ENCODE results near the gene CXCL5. TPM values are rescaled to one million over a fixed set of nuclear protein-coding genes. Genes with fewer than 3 reads are reported as not detected.

Gene CXCL5
- total and polyA plus RNA-seq, 2 donors (not counting 3 experiments of a cell fraction or from before 2014, with no cell fraction given), result 0.33 to 0.40 TPM

DNA sequence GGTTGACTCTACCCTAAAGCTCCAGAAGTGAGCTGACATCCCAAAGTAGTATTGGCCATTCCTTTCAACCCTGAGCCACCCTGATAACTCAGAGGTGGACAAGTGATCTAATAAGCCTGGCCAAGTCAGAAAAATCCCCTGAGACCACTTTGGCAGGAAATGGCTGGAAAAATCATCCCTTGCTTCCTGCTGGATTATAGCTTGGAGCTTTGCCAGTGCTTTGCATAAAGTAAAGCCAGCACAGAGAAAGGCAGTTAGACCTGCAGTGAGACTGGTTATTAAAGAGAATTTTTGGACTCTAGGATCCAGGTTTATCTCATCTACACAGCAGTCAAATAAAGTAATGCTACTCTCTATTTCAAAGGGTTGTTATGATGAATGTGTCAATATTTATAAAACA lies 33.6 kb upstream of the CXCL5 start:
- no peak overlapping the region for H2AFZ ChIP-seq (ENCODE audit: low read depth, low read length)
- CTCF ChIA-PET, result interaction anchor here (0.9 to 1.3 kb wide), 5 partner anchors 24 to 103 kb away, joined by 3 to 4 read pairs (median 3); partner anchors contain the start of gene CXCL2
- peak; percentile 18 for FAIRE-seq

DNA sequence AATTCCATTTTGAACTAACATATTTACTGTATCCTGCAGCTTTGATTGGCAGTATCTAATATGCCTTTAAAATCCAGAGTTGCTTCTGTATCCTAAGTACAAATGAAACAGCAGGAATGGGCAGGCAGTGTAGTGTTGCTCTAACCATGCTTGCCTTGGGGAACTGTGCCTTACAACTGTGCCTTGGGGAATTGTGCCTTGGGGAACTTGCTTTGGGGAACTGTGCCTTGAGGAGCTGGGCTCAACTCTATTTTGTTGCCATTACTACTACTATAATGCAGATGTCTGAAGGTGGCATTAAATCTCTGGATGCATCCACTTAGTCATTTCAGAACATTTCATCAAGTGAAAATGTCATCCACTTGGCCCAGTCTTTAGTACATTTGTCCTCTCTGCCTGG lies 33.1 kb upstream of the CXCL5 start:
- H4K20me1 ChIP-seq (replicated peaks; ENCODE audit: control insufficient read depth, extremely low read depth, insufficient read depth, low read length), result no peaks in the 10 kb centered on the region
- no TSS peak for BruUV-seq (replicated peaks)
- no peak overlapping the region for H3K9ac ChIP-seq (replicated peaks; ENCODE audit: extremely low read depth, insufficient read depth, low read length)
- no peak overlapping the region for H2AFZ ChIP-seq (ENCODE audit: low read depth, low read length)
- H3K36me3 ChIP-seq (ENCODE audit: control insufficient read depth in 2 of 2, extremely low read depth in 1 of 2, insufficient read depth in 2 of 2, low read length in 2 of 2), result no peaks in the 10 kb centered on the region
- dilution Hi-C loops (cut with MboI; ENCODE audit: extremely low pct_ligation_motif_present, low sequenced_read_pairs) (no loop called here), intact Hi-C loops (cut with micrococcal nuclease) (no loop called here)
- peaks cover 9% of the 10 kb centered on the region for H3K4me1 ChIP-seq (ENCODE audit: control insufficient read depth, extremely low read depth, insufficient read depth, low read length)
- no peak overlapping the region for H3K27ac ChIP-seq (ENCODE audit: insufficient read depth, low read depth, low read length)
- H3K79me2 ChIP-seq (ENCODE audit: control insufficient read depth, insufficient read depth, low read length), result no peaks in the 10 kb centered on the region
- H3K4me3 ChIP-seq (replicated peaks in 1 of 3; ENCODE audit: insufficient read depth in 1 of 3, low read depth in 1 of 3, low read length in 3 of 3), result no peak overlapping the region
- CTCF ChIA-PET, result interaction anchor here (0.9 to 1.3 kb wide), 5 partner anchors 25 to 103 kb away, joined by 3 to 4 read pairs (median 3); partner anchors contain the start of gene CXCL2
- DNase-seq (ENCODE audit: low read depth, low spot score), result no peak
- no peak for TF ChIP-seq JUN (IDR thresholded peaks at IDR 0.05; ENCODE audit: borderline replicate concordance, insufficient read depth, insufficient read length, low read depth)
- no peak for TF ChIP-seq GATA2 (IDR thresholded peaks at IDR 0.05; ENCODE audit: insufficient read depth, insufficient read length, low read depth, low read length)
- no peak for TF ChIP-seq MYC (IDR thresholded peaks at IDR 0.05; ENCODE audit: low read depth, low read length)
- TF ChIP-seq POLR2AphosphoS5 (IDR thresholded peaks at IDR 0.05; ENCODE audit: insufficient read depth, low read depth, low read length), result no peak
- no peak for TF ChIP-seq FOS (IDR thresholded peaks at IDR 0.05; ENCODE audit: borderline replicate concordance, insufficient read depth, low read length)
- no peaks in the 10 kb centered on the region for H3K27me3 ChIP-seq (ENCODE audit: control insufficient read depth in 2 of 2, insufficient read depth in 2 of 2, low read length in 2 of 2)
- POLR2A ChIA-PET, result no interaction called here
- H3K9me1 ChIP-seq (replicated peaks; ENCODE audit: control insufficient read depth, extremely low read depth, insufficient read depth, low read length), result no peaks in the 10 kb centered on the region
- FAIRE-seq, result no peak
- H3K9me3 ChIP-seq (replicated peaks; ENCODE audit: control insufficient read depth, insufficient read depth, low read length), result no peaks in the 10 kb centered on the region
- H3K4me2 ChIP-seq (ENCODE audit: insufficient read depth, low read length), result no peak overlapping the region

More for the DNA sequence above, 33.6 kb upstream of the CXCL5 start:
- H4K20me1 ChIP-seq (replicated peaks; ENCODE audit: control insufficient read depth, extremely low read depth, insufficient read depth, low read length), result no peaks in the 10 kb centered on the region
- H3K9me3 ChIP-seq (replicated peaks; ENCODE audit: control insufficient read depth, insufficient read depth, low read length), result no peaks in the 10 kb centered on the region
- no peaks in the 10 kb centered on the region for H3K79me2 ChIP-seq (ENCODE audit: control insufficient read depth, insufficient read depth, low read length)
- POLR2A ChIA-PET, result no interaction called here
- H3K9me1 ChIP-seq (replicated peaks; ENCODE audit: control insufficient read depth, extremely low read depth, insufficient read depth, low read length), result no peaks in the 10 kb centered on the region
- intact Hi-C loops (cut with micrococcal nuclease) (no loop called here), dilution Hi-C loops (cut with MboI; ENCODE audit: extremely low pct_ligation_motif_present, low sequenced_read_pairs) (no loop called here)
- H3K4me3 ChIP-seq (replicated peaks in 1 of 3; ENCODE audit: insufficient read depth in 1 of 3, low read depth in 1 of 3, low read length in 3 of 3), result no peak overlapping the region
- TF ChIP-seq FOS (IDR thresholded peaks at IDR 0.05; ENCODE audit: borderline replicate concordance, insufficient read depth, low read length), result peak; percentile 7
- TF ChIP-seq JUN (IDR thresholded peaks at IDR 0.05; ENCODE audit: borderline replicate concordance, insufficient read depth, insufficient read length, low read depth), result no peak
- no peak overlapping the region for H3K9ac ChIP-seq (replicated peaks; ENCODE audit: extremely low read depth, insufficient read depth, low read length)
- no peak overlapping the region for H3K27ac ChIP-seq (ENCODE audit: insufficient read depth, low read depth, low read length)
- H3K4me2 ChIP-seq (ENCODE audit: insufficient read depth, low read length), result no peak overlapping the region
- no peaks in the 10 kb centered on the region for H3K27me3 ChIP-seq (ENCODE audit: control insufficient read depth in 2 of 2, insufficient read depth in 2 of 2, low read length in 2 of 2)
- no peaks in the 10 kb centered on the region for H3K36me3 ChIP-seq (ENCODE audit: control insufficient read depth in 2 of 2, extremely low read depth in 1 of 2, insufficient read depth in 2 of 2, low read length in 2 of 2)
- peaks cover 9% of the 10 kb centered on the region for H3K4me1 ChIP-seq (ENCODE audit: control insufficient read depth, extremely low read depth, insufficient read depth, low read length)
- BruUV-seq (replicated peaks), result no TSS peak
- peak; percentile 70 for DNase-seq (ENCODE audit: low read depth, low spot score)
